GM18526 (cell line): ENCODE measurements around the gene PAFAH2.

Experiments used
- POLR2A ChIP-seq: IDR thresholded peaks from 3 replicates; pipeline ENCODE4 v1.6.1; 2011; ENCODE audit not compliant: insufficient read length; ENCODE audit errors: extremely low read depth

The PAFAH2 gene

DNA sequence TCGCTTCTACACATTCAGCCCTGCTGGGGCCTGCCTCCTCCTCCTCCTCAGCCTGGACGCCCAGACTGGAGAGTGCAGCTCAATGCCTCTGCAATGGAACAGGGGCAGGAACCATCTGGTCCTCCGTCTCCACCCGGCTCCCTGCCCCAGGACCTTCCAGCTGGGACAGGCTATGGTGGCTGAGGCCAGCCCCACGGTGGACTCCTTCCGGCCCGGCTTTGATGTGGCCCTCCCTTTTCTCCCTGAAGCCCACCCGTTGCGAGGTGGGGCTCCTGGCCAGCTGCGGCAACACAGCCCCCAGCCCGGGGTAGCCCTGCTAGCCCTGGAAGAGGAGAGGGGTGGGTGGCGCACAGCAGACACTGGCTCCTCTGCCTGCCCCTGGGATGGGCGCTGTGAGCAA lies 25.1 kb upstream of the PAFAH2 start:
- TF ChIP-seq POLR2A, result no peak

DNA sequence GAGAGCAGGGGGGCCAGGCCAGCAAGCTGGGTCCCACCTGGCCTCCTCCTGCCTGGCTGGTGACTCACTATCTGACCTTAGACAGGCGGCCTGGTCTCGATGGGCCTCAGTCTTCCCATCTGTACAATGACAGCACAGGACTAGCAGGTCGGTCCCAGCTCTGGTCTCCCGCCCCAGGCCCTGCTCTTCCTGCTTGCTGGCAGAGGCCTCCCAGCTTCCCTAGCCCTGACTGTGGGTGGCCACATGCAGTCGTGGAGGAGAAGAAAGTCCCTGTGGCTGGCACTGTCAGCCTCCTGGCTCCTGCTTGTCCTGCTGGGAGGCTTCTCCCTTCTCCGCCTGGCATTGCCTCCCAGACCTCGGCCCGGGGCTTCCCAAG lies 24.5 kb upstream of the PAFAH2 start:
- TF ChIP-seq POLR2A, result no peak

DNA sequence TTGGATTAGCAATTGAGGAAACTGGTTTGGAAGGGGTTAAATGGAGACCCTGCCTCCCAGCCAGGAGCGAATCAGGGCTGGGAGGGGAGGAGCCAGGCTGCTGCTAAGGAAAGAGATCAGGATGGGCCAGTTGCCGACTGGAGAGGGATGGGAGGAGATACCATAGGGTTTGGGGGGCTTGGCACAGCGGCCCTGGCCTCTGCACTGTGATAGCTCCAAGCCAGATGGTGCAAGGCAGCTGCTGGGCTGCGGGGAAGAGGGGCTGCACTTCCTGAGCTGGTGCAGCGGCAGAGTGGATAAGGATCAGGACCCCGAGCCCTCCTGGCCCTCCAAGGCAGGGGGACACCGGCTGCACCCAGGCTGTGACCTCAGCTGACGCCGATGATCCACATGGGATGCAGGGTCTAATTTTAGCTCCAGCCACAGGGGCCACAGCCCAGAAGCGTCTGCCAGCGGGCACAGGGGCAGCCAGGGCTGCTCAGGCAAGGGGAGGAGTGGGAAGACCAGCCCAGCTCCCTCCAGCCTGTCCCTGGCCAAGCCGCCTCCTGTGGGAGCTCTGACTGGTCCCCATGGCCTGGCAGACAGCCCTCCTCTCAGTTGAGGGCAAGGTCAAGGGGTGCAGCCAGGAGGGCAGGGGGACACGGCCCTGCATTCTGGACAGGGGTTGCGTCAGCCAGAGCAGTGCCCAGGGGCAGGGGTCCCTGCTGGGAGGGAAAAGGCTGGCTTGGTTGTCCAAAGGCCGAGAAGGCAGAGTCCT lies 24.0 kb upstream of the PAFAH2 start, which contains the start of gene EXTL1:
Gene EXTL1 (plus strand): TSS at position 129 of the 757 bp plus-strand sequence. CDS start 872 bp downstream, outside the sequence.
- no peak for TF ChIP-seq POLR2A

DNA sequence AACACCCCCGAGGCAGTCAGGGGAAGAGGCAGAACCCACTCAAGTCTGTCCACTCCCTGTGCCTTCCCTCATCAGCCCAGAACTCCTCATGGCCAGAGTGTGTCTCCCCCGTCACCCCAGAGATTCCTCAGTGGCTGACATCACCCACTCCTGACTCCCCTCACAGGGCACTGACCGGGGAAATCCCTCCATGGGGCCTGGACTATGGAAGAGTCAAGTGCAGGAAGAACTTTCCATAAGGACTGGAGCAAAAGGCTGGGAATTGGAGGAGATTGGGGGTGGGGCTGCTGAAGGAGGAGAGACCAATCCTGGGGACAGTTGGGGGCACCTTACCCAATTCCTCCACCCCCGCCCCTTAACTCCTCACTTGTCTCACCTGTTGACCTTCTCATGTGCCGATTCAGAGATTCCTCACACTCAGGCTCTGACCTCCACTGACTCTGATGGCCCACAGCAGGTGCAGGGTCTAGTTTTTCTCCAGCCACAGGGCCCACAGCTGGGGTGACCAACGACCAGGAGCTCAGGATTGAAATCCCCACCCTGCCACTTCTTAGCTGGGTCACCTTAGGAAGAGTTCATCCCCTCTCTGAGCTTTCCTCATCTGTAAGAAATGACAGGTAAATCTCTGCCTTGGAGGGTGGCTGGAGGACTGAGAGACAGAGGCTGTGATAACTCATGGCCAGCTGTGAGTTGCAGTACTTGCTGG lies 23.2 kb upstream of the PAFAH2 start:
- no peak for TF ChIP-seq POLR2A

DNA sequence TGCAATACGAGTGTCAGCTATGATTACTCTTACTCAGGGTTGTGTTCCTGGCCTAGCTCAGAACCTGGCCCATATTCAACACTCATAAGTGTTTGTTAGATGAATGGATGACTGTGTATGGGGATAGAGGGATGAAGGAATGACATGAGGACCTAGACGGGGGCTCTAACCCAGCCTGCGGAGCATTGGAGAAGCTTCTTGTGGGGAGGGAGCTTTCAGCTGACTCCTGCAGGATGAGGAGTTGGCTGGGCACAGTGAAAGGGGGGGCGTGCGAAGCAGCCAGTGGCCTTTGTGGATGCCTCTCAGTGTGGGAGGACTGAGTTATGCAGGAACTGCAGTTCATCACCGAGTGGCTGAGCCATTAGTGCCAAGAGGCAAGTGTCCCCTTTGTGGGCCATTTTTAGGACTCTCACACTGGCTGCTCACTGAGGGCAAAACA lies 22.5 kb upstream of the PAFAH2 start:
- no peak for TF ChIP-seq POLR2A

DNA sequence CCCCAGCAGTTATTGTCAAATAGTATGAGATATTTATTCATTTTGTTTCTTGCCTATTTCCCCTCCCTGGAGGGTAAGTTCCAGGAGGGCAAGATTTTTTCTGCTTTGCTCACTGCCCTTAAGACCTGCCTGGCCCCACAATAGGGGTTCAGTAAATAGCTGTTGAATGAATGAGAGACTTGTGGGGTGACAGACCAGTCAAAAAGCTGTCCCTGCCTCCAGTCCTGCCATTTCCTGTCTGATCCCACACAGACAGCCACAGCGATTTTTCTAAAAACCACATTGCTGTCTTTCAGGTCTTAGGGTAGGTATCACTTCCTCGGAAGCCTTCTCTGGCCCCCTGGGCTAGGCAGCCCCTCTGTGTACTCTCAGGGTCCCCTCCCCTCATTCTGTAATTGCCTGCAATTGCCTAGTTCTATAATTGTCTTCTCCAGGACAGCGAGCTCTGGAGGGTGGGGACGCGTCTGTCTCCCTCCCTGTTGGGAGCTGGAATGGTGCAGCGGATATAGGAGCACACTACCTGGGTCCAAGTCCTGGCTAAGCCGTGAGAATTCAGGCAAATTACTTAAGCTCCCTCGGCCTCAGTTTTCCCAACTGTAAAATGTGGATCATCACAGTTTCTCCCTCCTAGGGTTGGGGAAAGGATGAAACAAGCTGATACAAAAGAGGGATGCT lies 21.9 kb upstream of the PAFAH2 start:
- no peak for TF ChIP-seq POLR2A

DNA sequence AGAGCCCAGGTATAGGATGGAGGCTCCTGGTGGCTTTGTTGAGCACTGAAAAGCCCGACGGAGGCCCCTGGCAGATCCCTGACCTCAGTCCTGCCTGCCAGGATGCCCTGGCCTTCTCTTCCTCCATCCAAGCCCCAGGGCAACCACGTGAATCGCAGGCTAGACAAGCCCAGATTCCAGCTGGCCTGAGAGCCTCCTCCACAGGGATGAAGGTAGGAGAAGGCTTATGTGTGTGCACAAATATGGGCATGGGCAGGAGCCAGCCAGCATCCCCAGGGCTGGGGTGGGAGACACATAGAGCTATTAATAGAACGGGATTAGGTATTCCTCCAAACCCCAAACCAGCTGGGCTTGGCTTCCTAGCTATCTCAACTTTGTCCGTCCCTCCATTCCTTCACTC lies 19.7 kb upstream of the PAFAH2 start:
- no peak for TF ChIP-seq POLR2A

DNA sequence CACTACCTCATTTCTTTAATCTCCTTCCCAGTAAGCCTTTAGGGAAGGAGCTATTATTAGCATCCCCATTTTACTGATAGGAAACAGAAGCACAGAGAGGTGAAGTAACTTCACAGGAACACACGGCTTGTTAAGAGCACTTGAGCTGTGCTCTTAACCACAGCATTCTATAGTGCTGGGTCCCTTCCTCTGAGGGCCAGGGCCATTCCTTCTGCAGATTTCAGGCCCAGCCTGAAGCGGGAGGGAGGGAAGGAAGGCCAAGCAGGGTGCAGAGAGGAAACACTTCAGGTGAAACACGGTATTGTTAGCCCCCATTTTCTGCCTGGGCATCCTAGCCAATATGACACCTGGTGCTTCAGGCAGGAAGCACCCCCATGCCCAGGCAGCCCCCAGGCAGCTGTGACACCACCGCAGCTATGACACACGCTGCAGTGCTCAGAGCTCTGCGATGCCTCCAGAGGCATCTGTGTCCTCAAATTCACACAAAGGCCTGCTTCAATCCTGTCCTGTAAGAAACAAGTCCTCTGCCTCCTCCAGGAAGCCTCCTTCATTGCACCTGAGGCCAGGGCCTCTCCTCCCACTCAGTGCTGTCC lies 19.2 kb upstream of the PAFAH2 start:
- no peak for TF ChIP-seq POLR2A

DNA sequence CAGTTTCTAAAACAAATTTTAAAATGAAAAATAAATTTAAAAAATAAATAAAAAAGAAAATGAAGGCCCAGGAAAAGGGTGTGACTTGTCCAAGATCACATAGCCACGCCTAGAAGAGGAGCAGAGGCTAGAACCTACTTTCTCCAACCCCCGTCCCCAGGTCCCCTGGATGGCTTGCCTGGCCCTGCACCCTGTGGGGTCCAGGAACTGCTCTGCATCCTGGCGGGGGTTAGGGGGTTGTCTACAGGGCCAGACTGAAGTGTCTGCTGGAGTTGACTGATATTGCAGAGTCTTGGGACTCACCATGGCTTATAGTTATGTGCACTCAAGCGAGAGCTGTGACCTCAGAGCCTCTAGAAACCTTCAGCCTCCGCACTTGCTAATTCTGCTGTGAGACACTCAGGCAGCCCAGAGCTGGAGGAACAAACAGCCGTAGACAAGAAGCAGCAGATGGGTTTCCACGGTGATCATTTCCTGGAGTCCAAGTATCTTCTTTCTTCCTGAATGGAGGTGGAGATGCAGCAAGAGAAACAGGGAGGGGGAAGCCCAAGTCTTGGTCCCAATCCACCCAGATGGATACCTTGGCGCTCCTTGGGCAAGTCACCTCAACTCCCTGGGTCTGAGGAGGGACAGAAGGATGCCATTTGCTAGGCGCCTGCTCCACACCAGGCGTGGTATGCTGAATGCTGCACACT lies 18.5 kb upstream of the PAFAH2 start:
- no peak for TF ChIP-seq POLR2A

DNA sequence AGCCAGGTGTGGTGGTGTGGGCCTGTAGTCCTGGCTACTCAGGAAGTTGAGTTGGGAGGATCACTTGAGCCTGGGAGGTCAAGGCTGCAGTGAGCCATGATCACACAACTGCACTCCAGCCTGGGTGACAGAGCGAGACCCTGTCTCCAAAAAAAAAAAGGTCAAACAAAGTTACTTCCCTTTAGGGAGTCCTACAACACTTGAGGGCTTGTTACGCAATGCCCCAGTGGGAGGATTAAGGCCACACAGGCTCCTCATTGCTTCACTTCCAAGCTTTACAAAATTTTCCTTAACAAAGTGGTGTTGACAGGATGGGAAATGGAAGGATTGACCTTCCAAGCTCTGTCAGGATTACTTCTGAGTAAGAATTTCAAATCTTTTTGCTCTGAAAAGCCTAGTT lies 17.5 kb upstream of the PAFAH2 start:
- no peak for TF ChIP-seq POLR2A

DNA sequence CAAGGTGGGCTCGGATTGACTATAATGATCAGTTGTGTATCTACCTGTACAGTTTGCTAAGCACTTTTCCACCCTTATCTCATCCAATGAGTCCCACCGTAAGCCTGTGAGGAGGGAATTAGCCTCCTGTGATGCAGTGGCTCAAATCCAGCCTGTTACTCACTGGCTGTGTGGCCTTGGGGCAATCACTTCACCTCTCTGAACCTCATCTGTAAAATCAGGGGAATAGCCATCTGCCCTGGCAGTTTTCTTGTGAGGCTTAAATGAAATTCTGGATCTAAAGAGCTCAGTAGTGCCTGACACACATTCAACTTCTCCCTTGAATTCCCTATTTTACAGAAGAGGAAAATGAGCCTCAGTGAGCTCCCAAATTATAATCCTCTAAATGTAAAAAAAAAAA lies 16.3 kb upstream of the PAFAH2 start:
- TF ChIP-seq POLR2A, result no peak

DNA sequence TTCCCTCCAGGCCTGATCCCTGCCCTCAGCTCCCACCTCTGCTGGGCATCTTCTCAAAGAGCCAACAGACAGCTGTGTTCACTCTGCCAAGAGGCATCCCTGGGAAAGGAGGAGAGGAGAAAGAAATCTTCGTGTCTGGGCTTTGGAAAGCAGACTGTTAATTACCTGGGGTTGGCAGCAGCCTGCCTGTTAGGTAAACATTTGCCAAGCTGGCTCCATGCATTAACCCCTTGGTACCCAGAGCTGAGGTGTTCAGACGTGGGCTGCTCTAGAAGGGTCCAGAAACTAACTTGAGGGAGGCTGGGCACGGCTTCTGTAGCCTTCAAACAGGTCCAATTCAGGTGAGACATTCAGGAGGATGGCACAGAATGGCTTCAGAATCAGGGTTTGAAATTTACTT lies 15.0 kb upstream of the PAFAH2 start:
- no peak for TF ChIP-seq POLR2A

DNA sequence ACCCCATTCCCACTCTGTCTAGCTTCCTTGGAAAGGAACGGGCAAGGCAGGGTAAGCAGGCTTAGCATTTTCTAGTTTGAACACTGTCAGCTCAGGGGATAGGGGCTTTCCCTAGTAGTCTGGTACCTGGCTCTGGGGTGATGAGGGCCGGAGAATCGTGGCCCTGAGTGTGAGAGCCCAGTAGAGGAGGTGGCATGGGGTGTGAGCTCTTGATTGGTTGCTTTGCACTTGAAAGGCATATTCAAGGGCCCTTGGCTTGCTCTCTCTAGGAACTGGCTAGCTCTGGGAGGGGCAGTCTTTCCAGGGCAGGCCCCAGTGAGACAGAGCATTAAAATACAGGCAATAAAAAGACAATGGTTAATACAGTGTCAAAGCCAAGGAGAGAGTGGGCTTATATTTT lies 13.0 kb upstream of the PAFAH2 start:
- no peak for TF ChIP-seq POLR2A

DNA sequence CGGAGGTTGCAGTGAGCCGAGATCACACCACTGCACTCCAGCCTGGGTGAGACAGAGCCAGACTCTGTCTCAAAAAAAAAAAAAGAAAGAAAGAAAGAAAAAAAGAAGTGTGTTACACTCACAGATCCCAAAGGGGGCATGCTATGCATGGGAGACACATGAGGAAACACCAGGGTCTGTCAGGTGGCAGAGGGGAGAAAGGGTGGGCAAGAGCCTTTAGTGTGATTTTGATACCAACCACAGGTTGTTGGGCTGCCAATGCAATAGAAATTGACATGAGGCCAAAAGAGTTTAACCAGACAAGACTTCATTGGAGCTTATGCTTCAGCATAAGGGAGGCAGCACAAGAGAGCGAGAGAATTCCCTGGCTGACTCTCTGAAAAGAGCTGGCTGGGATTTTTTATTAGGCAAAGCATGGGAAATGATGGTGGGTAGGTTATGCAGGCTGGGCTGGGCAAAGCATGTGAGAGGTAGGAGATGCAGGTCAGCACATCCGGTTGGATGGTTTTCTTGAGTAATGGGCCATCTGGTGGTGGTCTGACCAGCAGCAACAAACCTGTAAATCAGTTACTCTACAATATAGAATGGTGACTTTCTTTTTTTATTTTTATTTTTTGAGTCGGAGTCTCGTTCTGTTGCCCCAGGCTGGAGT lies 12.1 kb upstream of the PAFAH2 start:
- TF ChIP-seq POLR2A, result no peak

DNA sequence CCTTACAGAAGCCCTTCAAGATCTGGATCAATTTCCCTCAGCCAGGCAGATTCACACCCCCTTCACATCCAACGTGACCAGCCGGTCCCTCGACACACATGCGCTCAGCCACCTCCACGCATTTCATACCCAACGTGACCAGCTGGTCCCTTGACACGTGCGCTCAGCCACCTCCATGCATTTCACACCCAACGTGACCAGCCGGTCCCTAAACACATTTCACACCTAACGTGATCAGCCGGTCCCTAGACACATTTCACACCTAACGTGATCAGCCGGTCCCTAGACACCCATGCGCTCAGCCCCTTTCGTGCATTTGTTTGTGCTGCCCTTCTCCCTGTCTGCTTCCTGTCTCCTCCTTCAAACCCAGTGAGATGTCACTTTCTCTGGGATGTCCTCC lies 8.8 kb upstream of the PAFAH2 start:
- no peak for TF ChIP-seq POLR2A

DNA sequence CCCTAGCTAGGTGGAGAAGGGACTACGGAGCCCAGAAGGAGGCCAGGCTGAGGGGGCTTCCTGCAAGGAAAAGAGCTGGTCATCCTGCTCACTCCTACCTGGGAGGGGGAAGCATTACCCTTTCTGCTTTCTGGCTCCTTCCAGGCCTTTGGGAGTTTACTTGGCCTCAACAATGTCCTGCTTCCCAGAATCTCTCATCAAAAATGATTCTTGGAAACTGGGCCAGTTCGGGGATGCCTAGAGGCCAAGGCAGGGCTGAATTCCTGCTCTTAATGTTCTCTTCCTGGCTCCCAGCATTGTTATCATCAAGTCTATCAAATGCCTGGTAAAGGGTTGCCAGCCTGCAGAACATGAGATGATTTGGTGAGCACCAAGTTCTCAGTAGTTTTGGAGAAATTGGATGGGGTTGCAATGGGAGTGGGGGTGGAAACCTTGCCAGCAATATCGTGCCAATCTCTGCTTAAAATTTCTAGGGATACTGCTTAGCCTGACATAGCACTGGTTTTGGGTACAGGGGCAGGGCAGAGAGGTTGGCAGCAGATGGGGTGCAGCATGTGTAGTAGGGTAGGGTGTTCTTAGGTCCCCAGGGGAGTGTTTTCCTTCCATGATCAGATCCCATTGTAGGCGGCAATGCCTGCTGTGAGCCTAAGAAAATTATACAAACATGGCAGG lies 7.7 kb upstream of the PAFAH2 start:
- no peak for TF ChIP-seq POLR2A
